ENCODE results near the gene SMPD3.

GRCh38 chr16:68401871-68402747, 46.2 kb downstream of the SMPD3 start:
- TF ChIP-seq CTCF (IDR thresholded peaks at IDR 0.05) = no peak
- TF ChIP-seq POLR2A (IDR thresholded peaks at IDR 0.05) = no peak
- TF ChIP-seq POLR2AphosphoS5 (IDR thresholded peaks at IDR 0.05) = no peak
